Gastrocnemius medialis (tissue), 4 donors: Measurements from ENCODE around the gene SHD. TPM values are rescaled to one million over a fixed set of nuclear protein-coding genes. Genes with fewer than 3 reads are reported as not detected.

Source experiments
- ATAC-seq, 2 donors: fragments of 150-250 bp; one replicate each; pipeline ENCODE4 v1.9.1; 2016
- DNase-seq, 2 donors: peaks; one replicate each; pipeline ENCODE4 v3.0.0-alpha.2; 2019
- H3K27ac ChIP-seq, 4 donors: fragments of 200-600 bp; sonication (generic); 1 replicate in 1 of 4; 2 replicates in 3 of 4; pipeline ENCODE4 v1.5.1; 2016 to 2018; ENCODE audit warnings: mild to moderate bottlenecking in 2 of 4, moderate library complexity in 1 of 4
- H3K27me3 ChIP-seq, 3 donors: fragments of 200-600 bp; sonication (generic) in 2 of 3; 1 replicate in 1 of 3; 2 replicates in 2 of 3; pipeline versions ENCODE4 v1.5.1 to v1.6.0; 2016 to 2019; ENCODE audit warnings: mild to moderate bottlenecking in 1 of 3, moderate library complexity in 1 of 3
- H3K36me3 ChIP-seq, 2 donors: fragments of 200-600 bp; sonication (generic) in 1 of 2; one replicate each; pipeline ENCODE4 v1.5.1; 2017 to 2018
- H3K4me1 ChIP-seq, 2 donors: fragments of 200-600 bp; sonication (generic) in 1 of 2; one replicate each; pipeline ENCODE4 v1.5.1; 2016 to 2017; ENCODE audit warnings: mild to moderate bottlenecking in 2 of 2
- H3K4me3 ChIP-seq, 4 donors: fragments of 200-600 bp; sonication (generic) in 3 of 4; 1 replicate in 1 of 4; 2 replicates in 3 of 4; pipeline ENCODE4 v1.5.1; 2016 to 2019; ENCODE audit warnings: mild to moderate bottlenecking in 2 of 4
- H3K9me3 ChIP-seq, 3 donors: fragments of 200-600 bp; sonication (generic) in 2 of 3; 1 replicate in 1 of 3; 2 replicates in 2 of 3; pipeline ENCODE4 v1.5.1; 2016 to 2019
- CTCF ChIP-seq, 5 experiments: fragments of 450-650 bp in 3 of 5; fragments of 200-600 bp in 2 of 5; sonication (generic) in 2 of 5; IDR thresholded peaks in 4 of 5; conservative IDR thresholded peaks in 1 of 5; 1 replicate in 4 of 5; 2 replicates in 1 of 5; pipeline ENCODE4 v1.5.1; 2016 to 2019; ENCODE audit warnings: antibody characterized with exemption in 5 of 5, mild to moderate bottlenecking in 3 of 5, moderate library complexity in 3 of 5
- POLR2A ChIP-seq, 2 donors: fragments of 450-650 bp; IDR thresholded peaks; one replicate each; pipeline ENCODE4 v1.6.1; 2017; ENCODE audit warnings: antibody characterized with exemption in 2 of 2, mild to moderate bottlenecking in 2 of 2, moderate library complexity in 2 of 2
- in situ Hi-C, 4 donors: fragments of 200-750 bp; cut with MboI; loops; one replicate each; pipeline versions ENCODE4 v1.15.0 to v1.8.0; 2017; ENCODE audit warnings: low sequenced_read_pairs in 4 of 4
- intact Hi-C: fragments of 100-400 bp; cut with DNase I; formaldehyde crosslinking; loops from one replicate; pipeline ENCODE4 v1.15.1; 2023; ENCODE audit warnings: low total_unique reads
- total RNA-seq, 4 donors: library from RNA; depleted of rRNA; stranded (reverse); fragments of >200 nt; gene quantifications; one replicate each; pipeline versions ENCODE4 v1.1.0 to v1.2.3, GENCODE V29; 2016

The SHD gene
- total RNA-seq, 4 donors from 2014 or later = 0.26 TPM; not detected in 3

GRCh38 chr19:4295972-4296771 lies 17.1 kb downstream of the SHD start:
- Histone ChIP-seq H3K4me3 (no peak overlapping the region), H3K9me3 (no peaks in the 10 kb centered on the region), H3K36me3 (no peaks in the 10 kb centered on the region), H3K27me3 (peaks cover 11 to 15% (median 12%) of the 10 kb centered on the region in 3 donors), H3K27ac (no peak overlapping the region), H3K4me1 (no peaks in the 10 kb centered on the region)
- TF ChIP-seq POLR2A (IDR thresholded peaks at IDR 0.05) = no peak
- no peak for TF ChIP-seq CTCF (IDR thresholded peaks at IDR 0.05 in 4 of 5, conservative IDR thresholded peaks at IDR 0.05 in 1 of 5)
- DNase-seq = no peak
- ATAC-seq = no peak
- intact Hi-C loops (no loop called here), in situ Hi-C loops (no loop called here)

GRCh38 chr19:4297901-4298809 lies 19.1 kb downstream of the SHD start:
- TF ChIP-seq CTCF (IDR thresholded peaks at IDR 0.05 in 4 of 5, conservative IDR thresholded peaks at IDR 0.05 in 1 of 5) (no peak), POLR2A (IDR thresholded peaks at IDR 0.05) (no peak)
- in situ Hi-C loops = no loop called here
- intact Hi-C loops = no loop called here
- H3K27ac ChIP-seq = no peak overlapping the region
- no peaks in the 10 kb centered on the region for H3K9me3 ChIP-seq
- no peaks in the 10 kb centered on the region for H3K4me1 ChIP-seq
- no peak for ATAC-seq
- no peaks in the 10 kb centered on the region for H3K36me3 ChIP-seq
- DNase-seq = no peak
- H3K4me3 ChIP-seq = no peak overlapping the region
- H3K27me3 ChIP-seq = peaks cover 11 to 15% (median 12%) of the 10 kb centered on the region in 3 donors

- DNase-seq (no peak), ATAC-seq (no peak)
- in situ Hi-C loops = no loop called here
- Histone ChIP-seq H3K4me3 (no peak overlapping the region), H3K36me3 (no peaks in the 10 kb centered on the region), H3K4me1 (no peaks in the 10 kb centered on the region), H3K27ac (no peak overlapping the region), H3K27me3 (peaks cover 12 to 19% (median 13%) of the 10 kb centered on the region in 3 donors), H3K9me3 (no peaks in the 10 kb centered on the region)
- TF ChIP-seq CTCF (IDR thresholded peaks at IDR 0.05 in 4 of 5, conservative IDR thresholded peaks at IDR 0.05 in 1 of 5) (no peak), POLR2A (IDR thresholded peaks at IDR 0.05) (no peak)
- intact Hi-C loops = no loop called here
Measured at GRCh38 chr19:4298810-4299550, 19.9 kb downstream of the SHD start.

- H3K27ac ChIP-seq = no peak overlapping the region
- in situ Hi-C loops = no loop called here
- peaks cover 20 to 34% (median 22%) of the 10 kb centered on the region in 3 donors for H3K27me3 ChIP-seq
Measured at GRCh38 chr19:4300589-4300988, 21.5 kb downstream of the SHD start.

More at GRCh38 chr19:4300589-4300988, 21.5 kb downstream of the SHD start:
- Histone ChIP-seq H3K4me1 (no peaks in the 10 kb centered on the region), H3K4me3 (no peak overlapping the region), H3K36me3 (no peaks in the 10 kb centered on the region), H3K9me3 (no peaks in the 10 kb centered on the region)
- TF ChIP-seq CTCF (IDR thresholded peaks at IDR 0.05 in 4 of 5, conservative IDR thresholded peaks at IDR 0.05 in 1 of 5) (no peak), POLR2A (IDR thresholded peaks at IDR 0.05) (no peak)
- DNase-seq (no peak), ATAC-seq (no peak)
- intact Hi-C loops = no loop called here
